Fibroblast of mammary gland (primary cell): Measurements from ENCODE around the gene APOOL.
A peak's percentile ranks its signal among the peaks of the same experiment; 100 is the strongest.
"Not testable (repeated sequence)": the region's sequence is repeated elsewhere in the genome, so short reads cannot be mapped to it uniquely, and the experiment has no call there.

Source experiments
- DNase-seq: peaks from one replicate; pipeline ENCODE4 v3.0.0-alpha.2; 2010; ENCODE audit warnings: low read depth
- H3K4me3 ChIP-seq: 2 replicates; pipeline ENCODE4 v1.5.1; 2011; ENCODE audit warnings: low read depth, mild to moderate bottlenecking, low read length, moderate library complexity; ENCODE audit not compliant: control insufficient read depth
- CTCF ChIP-seq: conservative IDR thresholded peaks from 2 replicates; pipeline ENCODE4 v1.5.1; 2011; ENCODE audit warnings: low read depth, low read length, inconsistent platforms; ENCODE audit not compliant: control insufficient read depth, insufficient read depth

Gene APOOL

GRCh38 chrX:85029043-85029442, 25.4 kb downstream of the APOOL start:
- no peak for TF ChIP-seq CTCF
- no peak for DNase-seq
- H3K4me3 ChIP-seq: no peak overlapping the region

GRCh38 chrX:85031505-85031904, 27.8 kb downstream of the APOOL start:
- no peak for TF ChIP-seq CTCF
- DNase-seq: no peak
- no peak overlapping the region for H3K4me3 ChIP-seq

GRCh38 chrX:85037114-85037513, 33.4 kb downstream of the APOOL start:
- peak; percentile 43 for DNase-seq
- no peak for TF ChIP-seq CTCF
- H3K4me3 ChIP-seq: no peak overlapping the region

GRCh38 chrX:85051627-85052026, 48.0 kb downstream of the APOOL start:
- TF ChIP-seq CTCF: no peak
- no peak for DNase-seq
- no peak overlapping the region for H3K4me3 ChIP-seq

GRCh38 chrX:85052205-85052604, 48.5 kb downstream of the APOOL start:
- peak; percentile 51 for DNase-seq
- TF ChIP-seq CTCF: no peak
- H3K4me3 ChIP-seq: no peak overlapping the region

GRCh38 chrX:85052636-85053343, 49.1 kb downstream of the APOOL start:
- H3K4me3 ChIP-seq: no peak overlapping the region
- TF ChIP-seq CTCF: peak; percentile 43
- DNase-seq: peak; percentile 90

GRCh38 chrX:85065512-85066198, 62.0 kb downstream of the APOOL start:
- no peak for DNase-seq
- H3K4me3 ChIP-seq: no peak overlapping the region
- TF ChIP-seq CTCF: no peak

- H3K4me3 ChIP-seq, DNase-seq: not testable (repeated sequence)
Observed at GRCh38 chrX:85077247-85077646, 73.6 kb downstream of the APOOL start.
